Measurements from ENCODE around the gene MSH5. TPM values are rescaled to one million over a fixed set of nuclear protein-coding genes. Genes with fewer than 3 reads are reported as not detected.

Gene MSH5
- total RNA-seq, 1 experiment from 2014 or later = 58.4 TPM

- H3K9me2 ChIP-seq (replicated peaks; ENCODE audit: insufficient read depth, low read length) = no peaks in the 10 kb centered on the region
- no peak overlapping the region for H3K4me2 ChIP-seq (ENCODE audit: low read depth, low read length, poor library complexity, severe bottlenecking)
- H3K9ac ChIP-seq (ENCODE audit: low read length) = no peak overlapping the region
- H3K9me3 ChIP-seq (ENCODE audit: low read length) = no peaks in the 10 kb centered on the region
- no peak overlapping the region for H3K27ac ChIP-seq (ENCODE audit: low read length)
- no peaks in the 10 kb centered on the region for H3K27me3 ChIP-seq (ENCODE audit: low read length)
- no peak overlapping the region for H2AFZ ChIP-seq (ENCODE audit: low read length)
- H4K20me1 ChIP-seq (ENCODE audit: insufficient read depth, low read depth, low read length) = no peaks in the 10 kb centered on the region
- DNase-seq = no peak
- H3K4me3 ChIP-seq (ENCODE audit: low read length) = no peak overlapping the region
- no peaks in the 10 kb centered on the region for H3K79me2 ChIP-seq (ENCODE audit: low read length)
- no peaks in the 10 kb centered on the region for H3K4me1 ChIP-seq (ENCODE audit: low read length)
- no peaks in the 10 kb centered on the region for H3K36me3 ChIP-seq (ENCODE audit: insufficient read depth, low read length)
These were observed 9.7 kb downstream of the MSH5 start for GRCh38 chr6:31749301-31750036.

GRCh38 chr6:31750411-31751022 lies 10.7 kb downstream of the MSH5 start:
- Histone ChIP-seq H4K20me1 (ENCODE audit: insufficient read depth, low read depth, low read length) (no peaks in the 10 kb centered on the region), H3K4me3 (ENCODE audit: low read length) (no peak overlapping the region), H3K27ac (ENCODE audit: low read length) (no peak overlapping the region), H3K9ac (ENCODE audit: low read length) (no peak overlapping the region), H3K9me3 (ENCODE audit: low read length) (no peaks in the 10 kb centered on the region), H3K79me2 (ENCODE audit: low read length) (no peaks in the 10 kb centered on the region), H3K36me3 (ENCODE audit: insufficient read depth, low read length) (no peaks in the 10 kb centered on the region), H3K4me2 (ENCODE audit: low read depth, low read length, poor library complexity, severe bottlenecking) (no peak overlapping the region), H2AFZ (ENCODE audit: low read length) (no peak overlapping the region), H3K27me3 (ENCODE audit: low read length) (no peaks in the 10 kb centered on the region), H3K9me2 (replicated peaks; ENCODE audit: insufficient read depth, low read length) (no peaks in the 10 kb centered on the region), H3K4me1 (ENCODE audit: low read length) (no peaks in the 10 kb centered on the region)
- DNase-seq = no peak

DNA sequence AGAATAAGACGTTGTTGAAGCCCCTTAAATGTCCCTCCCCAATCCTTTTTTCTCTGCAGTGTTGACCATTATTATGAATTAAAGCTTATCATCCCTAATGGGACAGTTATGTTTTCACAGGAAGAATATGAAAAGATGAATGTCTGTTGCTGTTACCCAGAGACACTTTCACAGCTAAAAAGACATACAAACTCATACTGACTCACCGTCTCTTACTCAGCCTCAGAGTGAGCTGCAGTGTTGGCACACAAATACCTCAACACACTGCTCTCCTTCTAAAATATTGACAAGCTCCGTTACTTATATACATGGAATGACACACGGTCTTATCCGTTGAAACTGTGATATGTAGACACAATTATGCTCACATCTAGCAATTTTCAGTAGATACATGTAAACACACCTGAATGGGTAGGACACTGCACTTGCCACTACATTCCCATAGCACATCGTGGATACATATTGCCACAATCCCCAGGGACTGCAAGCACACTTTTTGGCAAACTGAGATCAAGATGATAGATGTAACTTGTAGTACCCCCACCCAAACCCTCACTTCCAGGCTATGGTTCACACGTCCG lies 13.0 kb downstream of the MSH5 start:
- no peak for DNase-seq
- no peaks in the 10 kb centered on the region for H3K36me3 ChIP-seq (ENCODE audit: insufficient read depth, low read length)
- no peak overlapping the region for H3K4me3 ChIP-seq (ENCODE audit: low read length)

GRCh38 chr6:31758281-31758680 lies 18.5 kb downstream of the MSH5 start:
- Histone ChIP-seq H3K9me3 (ENCODE audit: low read length) (no peaks in the 10 kb centered on the region), H3K9me2 (replicated peaks; ENCODE audit: insufficient read depth, low read length) (no peaks in the 10 kb centered on the region), H3K4me3 (ENCODE audit: low read length) (no peak overlapping the region), H3K27ac (ENCODE audit: low read length) (no peak overlapping the region), H3K36me3 (ENCODE audit: insufficient read depth, low read length) (no peaks in the 10 kb centered on the region), H3K27me3 (ENCODE audit: low read length) (no peaks in the 10 kb centered on the region), H2AFZ (ENCODE audit: low read length) (no peak overlapping the region), H3K79me2 (ENCODE audit: low read length) (no peaks in the 10 kb centered on the region), H3K9ac (ENCODE audit: low read length) (no peak overlapping the region), H4K20me1 (ENCODE audit: insufficient read depth, low read depth, low read length) (no peaks in the 10 kb centered on the region), H3K4me2 (ENCODE audit: low read depth, low read length, poor library complexity, severe bottlenecking) (no peak overlapping the region), H3K4me1 (ENCODE audit: low read length) (no peaks in the 10 kb centered on the region)
- no peak for DNase-seq

More for the DNA sequence above, 13.0 kb downstream of the MSH5 start:
- H3K4me1 ChIP-seq (ENCODE audit: low read length) = no peaks in the 10 kb centered on the region
- H3K79me2 ChIP-seq (ENCODE audit: low read length) = no peaks in the 10 kb centered on the region
- no peaks in the 10 kb centered on the region for H3K9me3 ChIP-seq (ENCODE audit: low read length)
- no peaks in the 10 kb centered on the region for H3K9me2 ChIP-seq (replicated peaks; ENCODE audit: insufficient read depth, low read length)
- no peak overlapping the region for H3K27ac ChIP-seq (ENCODE audit: low read length)
- H3K9ac ChIP-seq (ENCODE audit: low read length) = no peak overlapping the region
- H2AFZ ChIP-seq (ENCODE audit: low read length) = no peak overlapping the region
- no peak overlapping the region for H3K4me2 ChIP-seq (ENCODE audit: low read depth, low read length, poor library complexity, severe bottlenecking)
- no peaks in the 10 kb centered on the region for H3K27me3 ChIP-seq (ENCODE audit: low read length)
- no peaks in the 10 kb centered on the region for H4K20me1 ChIP-seq (ENCODE audit: insufficient read depth, low read depth, low read length)

GRCh38 chr6:31760790-31761189 lies 21.0 kb downstream of the MSH5 start:
- no peaks in the 10 kb centered on the region for H4K20me1 ChIP-seq (ENCODE audit: insufficient read depth, low read depth, low read length)
- no peaks in the 10 kb centered on the region for H3K9me2 ChIP-seq (replicated peaks; ENCODE audit: insufficient read depth, low read length)
- H3K27ac ChIP-seq (ENCODE audit: low read length) = no peak overlapping the region
- no peak for DNase-seq
- H2AFZ ChIP-seq (ENCODE audit: low read length) = no peak overlapping the region
- no peaks in the 10 kb centered on the region for H3K4me1 ChIP-seq (ENCODE audit: low read length)
- no peaks in the 10 kb centered on the region for H3K27me3 ChIP-seq (ENCODE audit: low read length)
- H3K4me3 ChIP-seq (ENCODE audit: low read length) = no peak overlapping the region
- H3K9ac ChIP-seq (ENCODE audit: low read length) = no peak overlapping the region
- H3K4me2 ChIP-seq (ENCODE audit: low read depth, low read length, poor library complexity, severe bottlenecking) = no peak overlapping the region
- 0 out of 2 replicates have a peak, but pooled peaks cover 7% of the 10 kb centered on the region for H3K36me3 ChIP-seq (ENCODE audit: insufficient read depth, low read length)
- H3K9me3 ChIP-seq (ENCODE audit: low read length) = no peaks in the 10 kb centered on the region
- H3K79me2 ChIP-seq (ENCODE audit: low read length) = no peaks in the 10 kb centered on the region

DNA sequence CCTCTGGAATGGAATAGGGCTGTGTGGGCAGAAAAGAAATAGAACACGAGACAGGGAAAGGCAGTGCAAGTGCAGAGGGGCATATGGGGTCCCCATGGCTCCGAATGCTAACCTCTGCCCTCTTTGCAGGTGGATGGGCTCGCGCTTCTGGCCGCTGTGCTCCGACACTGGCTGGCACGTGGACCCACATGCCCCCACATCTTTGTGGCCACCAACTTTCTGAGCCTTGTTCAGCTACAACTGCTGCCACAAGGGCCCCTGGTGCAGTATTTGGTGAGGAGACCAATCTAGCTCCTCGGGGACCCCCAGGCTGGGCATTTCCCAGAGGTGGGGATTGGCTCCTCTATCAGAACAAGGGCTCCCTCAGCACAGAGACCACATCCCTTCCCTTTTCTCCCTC lies 21.5 kb downstream of the MSH5 start:
- no peak overlapping the region for H3K4me3 ChIP-seq (ENCODE audit: low read length)
- no peaks in the 10 kb centered on the region for H3K9me3 ChIP-seq (ENCODE audit: low read length)
- no peak for DNase-seq
- H2AFZ ChIP-seq (ENCODE audit: low read length) = no peak overlapping the region
- no peaks in the 10 kb centered on the region for H3K27me3 ChIP-seq (ENCODE audit: low read length)
- H3K79me2 ChIP-seq (ENCODE audit: low read length) = no peaks in the 10 kb centered on the region
- H4K20me1 ChIP-seq (ENCODE audit: insufficient read depth, low read depth, low read length) = no peaks in the 10 kb centered on the region
- H3K4me1 ChIP-seq (ENCODE audit: low read length) = no peaks in the 10 kb centered on the region
- H3K9me2 ChIP-seq (replicated peaks; ENCODE audit: insufficient read depth, low read length) = no peaks in the 10 kb centered on the region
- H3K4me2 ChIP-seq (ENCODE audit: low read depth, low read length, poor library complexity, severe bottlenecking) = no peak overlapping the region
- no peak overlapping the region for H3K9ac ChIP-seq (ENCODE audit: low read length)
- H3K36me3 ChIP-seq (ENCODE audit: insufficient read depth, low read length) = 0 out of 2 replicates have a peak, but pooled peaks cover 7% of the 10 kb centered on the region
- no peak overlapping the region for H3K27ac ChIP-seq (ENCODE audit: low read length)

- DNase-seq = no peak
- Histone ChIP-seq H3K9me2 (replicated peaks; ENCODE audit: insufficient read depth, low read length) (no peaks in the 10 kb centered on the region), H3K36me3 (ENCODE audit: insufficient read depth, low read length) (0 out of 2 replicates have a peak, but pooled peaks cover 7% of the 10 kb centered on the region), H2AFZ (ENCODE audit: low read length) (no peak within 1 kb of the TSS), H3K4me2 (ENCODE audit: low read depth, low read length, poor library complexity, severe bottlenecking) (no peak within 1 kb of the TSS), H3K9ac (ENCODE audit: low read length) (no peak within 1 kb of the TSS), H4K20me1 (ENCODE audit: insufficient read depth, low read depth, low read length) (no peaks in the 10 kb centered on the region), H3K4me3 (ENCODE audit: low read length) (no peak within 1 kb of the TSS), H3K27ac (ENCODE audit: low read length) (no peak within 1 kb of the TSS), H3K9me3 (ENCODE audit: low read length) (no peaks in the 10 kb centered on the region), H3K4me1 (ENCODE audit: low read length) (no peaks in the 10 kb centered on the region), H3K79me2 (ENCODE audit: low read length) (no peaks in the 10 kb centered on the region), H3K27me3 (ENCODE audit: low read length) (no peaks in the 10 kb centered on the region)
These were observed 22.6 kb downstream of the MSH5 start, which contains the start of gene SAPCD1 for GRCh38 chr6:31762356-31762755. Gene SAPCD1, plus strand, starts transcription at chr6:31762656. Its CDS starts 399 bp downstream, at chr6:31763055.

DNA sequence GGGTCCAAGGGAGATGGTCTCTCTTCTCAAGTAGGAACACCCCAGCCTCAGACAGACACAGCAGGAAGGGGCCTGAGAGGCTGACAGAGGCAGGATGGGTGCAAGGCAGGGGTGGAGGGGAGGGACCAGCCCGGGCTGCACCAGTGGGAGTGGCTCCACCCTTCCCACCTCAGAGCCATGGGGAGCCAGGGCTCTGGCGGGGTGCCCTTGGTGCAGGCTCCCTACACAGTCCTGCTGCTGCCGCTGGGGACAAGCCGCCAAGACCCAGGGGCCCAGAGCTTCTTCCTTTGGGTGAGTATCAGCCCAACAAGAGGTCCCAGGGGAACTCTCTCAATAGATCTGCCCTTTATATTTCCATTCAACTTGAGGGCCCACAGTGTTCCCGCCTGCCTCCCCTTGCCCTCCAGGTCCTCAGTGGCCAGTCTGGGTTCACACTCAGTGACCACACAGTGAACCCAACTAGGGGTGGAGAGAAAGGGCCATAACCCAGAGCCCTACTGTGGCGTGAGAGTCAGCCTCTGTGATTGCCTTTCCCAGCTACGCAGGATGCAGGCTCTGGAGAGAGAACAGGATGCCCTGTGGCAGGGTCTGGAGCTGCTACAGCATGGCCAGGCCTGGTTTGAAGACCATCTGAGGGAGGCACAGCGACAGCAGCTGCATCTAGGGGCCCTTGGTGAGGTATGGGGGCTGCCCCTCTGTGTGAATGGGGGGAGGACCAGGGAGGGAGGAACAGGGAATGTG lies 23.2 kb downstream of the MSH5 start:
- Histone ChIP-seq H4K20me1 (ENCODE audit: insufficient read depth, low read depth, low read length) (no peaks in the 10 kb centered on the region), H3K9me2 (replicated peaks; ENCODE audit: insufficient read depth, low read length) (no peaks in the 10 kb centered on the region), H3K4me1 (ENCODE audit: low read length) (no peaks in the 10 kb centered on the region), H3K4me2 (ENCODE audit: low read depth, low read length, poor library complexity, severe bottlenecking) (no peak overlapping the region), H3K9ac (ENCODE audit: low read length) (no peak overlapping the region), H2AFZ (ENCODE audit: low read length) (no peak overlapping the region), H3K27me3 (ENCODE audit: low read length) (no peaks in the 10 kb centered on the region), H3K79me2 (ENCODE audit: low read length) (no peaks in the 10 kb centered on the region), H3K4me3 (ENCODE audit: low read length) (no peak overlapping the region), H3K9me3 (ENCODE audit: low read length) (no peaks in the 10 kb centered on the region), H3K27ac (ENCODE audit: low read length) (no peak overlapping the region), H3K36me3 (ENCODE audit: insufficient read depth, low read length) (0 out of 2 replicates have a peak, but pooled peaks cover 7% of the 10 kb centered on the region)
- no peak for DNase-seq
